ENCODE measurements around the gene RARG.

GRCh38 chr12:53176750-53177149, 55.3 kb downstream of the RARG start:
- TF ChIP-seq CTCF (IDR thresholded peaks at IDR 0.05) (no peak), ZFX (IDR thresholded peaks at IDR 0.05; ENCODE audit: borderline replicate concordance) (no peak)

Measured in 22Rv1 (cell line).